Thyroid gland (tissue), 4 donors: ENCODE measurements around the gene ANO1. TPM values are rescaled to one million over a fixed set of nuclear protein-coding genes. Genes with fewer than 3 reads are reported as not detected.

Experiments
- DNase-seq, 2 donors: peaks; one replicate each; pipeline ENCODE4 v3.0.0-alpha.2; 2019
- H3K27ac ChIP-seq, 3 donors: fragments of 200-600 bp; sonication (generic); 1 replicate in 2 of 3; 2 replicates in 1 of 3; pipeline ENCODE4 v1.5.1; 2016 to 2019; ENCODE audit warnings: mild to moderate bottlenecking in 1 of 3, moderate library complexity in 1 of 3
- H3K27me3 ChIP-seq: fragments of 200-600 bp; sonication (generic); one replicate; pipeline ENCODE4 v1.5.1; 2019
- H3K36me3 ChIP-seq, 2 donors: fragments of 200-600 bp; sonication (generic); one replicate each; pipeline ENCODE4 v1.5.1; 2016 to 2019
- H3K4me1 ChIP-seq, 2 donors: fragments of 200-600 bp; sonication (generic); one replicate each; pipeline ENCODE4 v1.5.1; 2017 to 2019
- H3K4me3 ChIP-seq, 3 donors: fragments of 200-600 bp; sonication (generic); replicated peaks in 1 of 3; 1 replicate in 2 of 3; 2 replicates in 1 of 3; pipeline ENCODE4 v1.5.1; 2016; ENCODE audit warnings: mild to moderate bottlenecking in 1 of 3
- H3K9me3 ChIP-seq: fragments of 200-600 bp; sonication (generic); one replicate; pipeline ENCODE4 v1.5.1; 2017
- POLR2A ChIP-seq, 2 donors: fragments of 450-650 bp; IDR thresholded peaks; one replicate each; pipeline ENCODE4 v1.6.1; 2017; ENCODE audit warnings: antibody characterized with exemption in 2 of 2, mild to moderate bottlenecking in 2 of 2, moderate library complexity in 1 of 2
- WGBS, 2 donors: methylation state at CpG; one replicate each; pipeline ENCODE4 v1.1.5; 2017; 5-methylcytosine and 5-hydroxymethylcytosine counted together
- intact Hi-C: fragments of 100-400 bp; cut with DNase I; formaldehyde crosslinking; loops from one replicate; pipeline ENCODE4 v1.15.1; 2023
- total RNA-seq, 4 donors: library from RNA; depleted of rRNA; stranded (reverse); fragments of >200 nt; gene quantifications; one replicate each; pipeline ENCODE4 v1.2.3, GENCODE V29; 2016
- TF ChIP-seq, protein P1 (sequence below), 6 experiments: fragments of 200-600 bp in 3 of 6; fragments of 450-650 bp in 3 of 6; sonication (generic) in 3 of 6; IDR thresholded peaks; one replicate each; pipeline ENCODE4 v1.5.1; 2016 to 2019; ENCODE audit warnings: antibody characterized with exemption in 6 of 6, mild to moderate bottlenecking in 2 of 6, inconsistent platforms in 1 of 6, moderate library complexity in 1 of 6

Gene ANO1
- total RNA-seq, 4 donors from 2014 or later = 25.8 to 56.2 (median 35.3) TPM

DNA sequence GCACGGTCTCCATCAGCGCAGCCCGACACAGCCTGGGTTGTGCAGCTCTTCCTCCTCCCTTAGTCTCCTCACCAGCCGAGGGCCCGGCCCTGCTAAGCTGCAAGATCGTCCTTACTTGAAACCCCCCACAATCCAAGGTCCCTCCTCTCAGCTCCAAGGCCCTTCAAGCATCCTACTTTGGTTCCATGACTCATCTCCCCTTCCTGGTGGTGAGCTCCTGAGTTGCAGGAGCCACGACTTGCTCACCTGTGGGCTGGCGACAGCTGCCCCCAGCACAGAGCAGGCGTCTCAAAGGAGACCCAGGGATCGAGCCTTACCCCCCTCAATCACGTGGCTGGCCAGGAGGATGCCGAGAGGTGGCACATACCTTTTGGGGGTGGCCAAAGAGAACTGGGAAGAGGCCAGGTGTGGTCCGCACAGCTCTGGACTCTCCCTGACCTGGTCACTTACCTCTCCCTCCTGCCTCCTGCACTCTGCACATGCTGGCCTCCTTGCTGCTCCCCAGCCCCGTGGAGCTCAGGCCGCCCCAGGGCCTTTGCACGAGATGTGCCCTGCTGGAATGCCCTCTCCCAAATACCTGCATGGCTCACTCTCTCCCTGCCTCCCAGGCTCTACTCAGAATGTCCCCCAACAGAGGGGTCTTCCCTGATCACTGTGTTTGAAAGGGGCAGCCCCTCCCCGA, 89.7 kb downstream of the ANO1 start:
- intact Hi-C loops = no loop called here
- WGBS, 2 donors = 93 to 98% methylated on average over 8 to 17 of the region's 17 CpGs
- Histone ChIP-seq H3K4me1 (no peaks in the 10 kb centered on the region), H3K36me3 (peaks cover 4 to 16% of the 10 kb centered on the region in 2 donors), H3K9me3 (no peaks in the 10 kb centered on the region), H3K4me3 (no peak overlapping the region), H3K27ac (no peak overlapping the region), H3K27me3 (no peaks in the 10 kb centered on the region)
- TF ChIP-seq, protein P1, sequence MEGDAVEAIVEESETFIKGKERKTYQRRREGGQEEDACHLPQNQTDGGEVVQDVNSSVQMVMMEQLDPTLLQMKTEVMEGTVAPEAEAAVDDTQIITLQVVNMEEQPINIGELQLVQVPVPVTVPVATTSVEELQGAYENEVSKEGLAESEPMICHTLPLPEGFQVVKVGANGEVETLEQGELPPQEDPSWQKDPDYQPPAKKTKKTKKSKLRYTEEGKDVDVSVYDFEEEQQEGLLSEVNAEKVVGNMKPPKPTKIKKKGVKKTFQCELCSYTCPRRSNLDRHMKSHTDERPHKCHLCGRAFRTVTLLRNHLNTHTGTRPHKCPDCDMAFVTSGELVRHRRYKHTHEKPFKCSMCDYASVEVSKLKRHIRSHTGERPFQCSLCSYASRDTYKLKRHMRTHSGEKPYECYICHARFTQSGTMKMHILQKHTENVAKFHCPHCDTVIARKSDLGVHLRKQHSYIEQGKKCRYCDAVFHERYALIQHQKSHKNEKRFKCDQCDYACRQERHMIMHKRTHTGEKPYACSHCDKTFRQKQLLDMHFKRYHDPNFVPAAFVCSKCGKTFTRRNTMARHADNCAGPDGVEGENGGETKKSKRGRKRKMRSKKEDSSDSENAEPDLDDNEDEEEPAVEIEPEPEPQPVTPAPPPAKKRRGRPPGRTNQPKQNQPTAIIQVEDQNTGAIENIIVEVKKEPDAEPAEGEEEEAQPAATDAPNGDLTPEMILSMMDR (IDR thresholded peaks at IDR 0.05) = no peak
- TF ChIP-seq POLR2A (IDR thresholded peaks at IDR 0.05) = no peak
- no peak for DNase-seq

DNA sequence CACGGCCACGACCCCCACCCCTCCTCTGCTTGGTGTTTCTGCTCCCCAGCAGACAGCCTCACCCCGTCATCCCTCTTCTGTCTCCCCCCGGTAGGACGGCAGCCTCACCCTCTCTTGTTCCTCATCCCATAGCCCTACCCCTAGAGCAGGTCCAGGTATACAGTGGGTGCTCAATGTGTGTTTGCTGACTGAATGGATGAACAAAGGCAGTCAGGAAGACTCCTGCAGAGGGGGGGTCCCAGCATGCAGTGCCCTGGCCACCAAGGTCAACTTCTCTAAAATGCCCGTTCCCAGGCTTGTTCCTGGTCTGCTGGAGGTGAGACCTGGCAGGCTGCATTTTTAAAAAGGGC, 90.3 kb downstream of the ANO1 start:
- intact Hi-C loops = no loop called here
- H3K27ac ChIP-seq = no peak overlapping the region
- 93 to 96% methylated on average over 6 of the region's 6 CpGs for WGBS, 2 donors

DNA sequence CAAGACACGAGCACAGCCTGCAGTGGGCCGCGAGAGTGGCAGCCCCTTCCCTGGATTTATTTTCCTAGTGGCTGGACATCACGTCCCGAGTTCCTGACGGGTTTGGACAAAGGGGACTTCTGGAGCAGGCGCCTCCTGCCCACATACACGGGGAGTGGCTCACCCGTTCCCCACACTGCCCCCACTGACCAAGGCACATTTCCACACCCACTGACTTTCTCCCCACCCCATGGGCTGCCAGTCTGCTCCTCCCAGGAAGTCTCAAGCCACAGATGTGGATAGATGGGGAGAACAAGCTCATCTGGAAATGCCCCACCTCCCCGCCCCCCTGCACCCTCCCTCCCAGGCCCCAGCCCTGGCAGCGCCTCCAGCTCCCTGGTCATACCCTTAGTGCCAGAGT, 91.0 kb downstream of the ANO1 start:
- Histone ChIP-seq H3K36me3 (peaks cover 4 to 16% of the 10 kb centered on the region in 2 donors), H3K4me3 (no peak overlapping the region), H3K27ac (no peak overlapping the region), H3K27me3 (no peaks in the 10 kb centered on the region), H3K4me1 (no peaks in the 10 kb centered on the region), H3K9me3 (no peaks in the 10 kb centered on the region)
- 79 to 82% methylated on average over 8 to 10 of the region's 11 CpGs for WGBS, 2 donors
- intact Hi-C loops = no loop called here
- TF ChIP-seq, protein P1 (IDR thresholded peaks at IDR 0.05) = no peak
- no peak for TF ChIP-seq POLR2A (IDR thresholded peaks at IDR 0.05)
- DNase-seq = no peak

More for the DNA sequence above, 90.3 kb downstream of the ANO1 start:
- no peak for DNase-seq
- Histone ChIP-seq H3K9me3 (no peaks in the 10 kb centered on the region), H3K36me3 (peaks cover 4 to 16% of the 10 kb centered on the region in 2 donors), H3K27me3 (no peaks in the 10 kb centered on the region), H3K4me3 (no peak overlapping the region), H3K4me1 (no peaks in the 10 kb centered on the region)
- TF ChIP-seq, protein P1 (IDR thresholded peaks at IDR 0.05) = no peak
- no peak for TF ChIP-seq POLR2A (IDR thresholded peaks at IDR 0.05)

DNA sequence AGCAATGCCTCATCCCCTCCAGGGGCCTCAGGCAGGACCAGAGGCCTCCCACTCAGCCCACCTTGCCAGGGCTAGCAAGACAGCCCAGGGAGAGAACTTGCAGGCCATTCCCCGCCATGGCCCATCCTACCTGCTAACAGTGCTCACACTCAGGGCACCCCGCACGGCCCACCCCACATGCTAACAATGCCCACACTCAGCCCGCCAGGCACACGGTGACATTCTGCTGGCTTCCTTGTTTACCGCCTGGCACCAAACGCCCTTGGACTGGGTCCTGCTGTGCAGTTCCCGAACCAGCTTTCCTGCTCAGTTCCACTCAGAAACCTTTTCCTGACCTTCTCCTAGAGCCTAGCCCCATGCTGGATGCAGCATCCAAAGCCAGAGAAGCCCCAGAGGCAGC, 91.5 kb downstream of the ANO1 start:
- Histone ChIP-seq H3K27me3 (no peaks in the 10 kb centered on the region), H3K4me3 (no peak overlapping the region), H3K4me1 (no peaks in the 10 kb centered on the region), H3K36me3 (peaks cover 4 to 16% of the 10 kb centered on the region in 2 donors), H3K9me3 (no peaks in the 10 kb centered on the region), H3K27ac (no peak overlapping the region)
- 84 to 88% methylated on average over 2 to 8 of the region's 8 CpGs for WGBS, 2 donors
- intact Hi-C loops = no loop called here
- no peak for DNase-seq
- no peak for TF ChIP-seq POLR2A (IDR thresholded peaks at IDR 0.05)
- TF ChIP-seq, protein P1 (IDR thresholded peaks at IDR 0.05) = no peak

DNA sequence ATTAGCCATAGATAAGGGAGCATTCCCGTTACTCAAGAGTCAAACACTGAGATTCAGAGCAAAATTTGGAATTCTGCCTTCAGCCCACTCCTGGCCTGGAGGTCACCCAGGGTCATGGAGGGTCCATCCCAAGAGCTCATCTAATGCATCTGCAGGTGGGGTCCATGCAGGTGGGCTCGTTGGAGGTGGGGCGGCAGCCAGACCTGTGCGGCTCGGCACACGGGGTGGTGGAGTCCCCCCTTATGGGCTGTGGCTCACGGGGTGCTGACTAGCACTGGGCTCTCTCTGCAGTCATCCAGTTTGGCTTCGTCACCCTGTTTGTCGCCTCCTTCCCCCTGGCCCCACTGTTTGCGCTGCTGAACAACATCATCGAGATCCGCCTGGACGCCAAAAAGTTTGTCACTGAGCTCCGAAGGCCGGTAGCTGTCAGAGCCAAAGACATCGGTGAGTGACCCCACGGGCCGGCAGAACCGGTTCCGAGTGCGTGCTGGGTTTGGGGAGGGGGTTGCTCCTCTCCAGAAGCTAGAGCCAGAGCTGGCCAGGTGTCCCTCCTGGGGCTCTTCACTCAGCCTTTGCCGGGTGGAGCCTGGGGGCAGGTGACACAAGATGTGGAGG, 92.6 kb downstream of the ANO1 start:
- intact Hi-C loops = no loop called here
- H3K4me3 ChIP-seq = no peak overlapping the region
- H3K4me1 ChIP-seq = no peaks in the 10 kb centered on the region
- WGBS, 2 donors = 88 to 96% methylated on average over 16 to 22 of the region's 22 CpGs
- no peak for TF ChIP-seq POLR2A (IDR thresholded peaks at IDR 0.05)
- TF ChIP-seq, protein P1 (IDR thresholded peaks at IDR 0.05) = no peak
- no peaks in the 10 kb centered on the region for H3K27me3 ChIP-seq
- no peak for DNase-seq
- H3K27ac ChIP-seq = no peak overlapping the region
- H3K9me3 ChIP-seq = no peaks in the 10 kb centered on the region
- peaks cover 4 to 16% of the 10 kb centered on the region in 2 donors for H3K36me3 ChIP-seq
